Ishikawa (cell line): ENCODE data around the gene USB1.

ENCODE experiments used
- NFIC ChIP-seq: IDR thresholded peaks from 2 replicates; pipeline ENCODE4 v1.6.1; 2012
- USF1 ChIP-seq: IDR thresholded peaks from 2 replicates; pipeline ENCODE4 v1.6.1; 2012

The USB1 gene

GRCh38 chr16:58070585-58070984 lies 69.4 kb downstream of the USB1 start:
- TF ChIP-seq USF1 (peak; percentile 54), NFIC (no peak)
